Hematopoietic multipotent progenitor cell treated with erythropoietin and hydrocortisone succinate and interleukin-3 and kit ligand, for 4 days (in vitro differentiated cells): ENCODE data around the gene ANXA4.
"Not testable (repeated sequence)": the region's sequence is repeated elsewhere in the genome, so short reads cannot be mapped to it uniquely, and the experiment has no call there.

Source experiments
- DNase-seq: peaks from one replicate; pipeline ENCODE4 v3.0.0-alpha.2; 2015

ANXA4 gene

DNA sequence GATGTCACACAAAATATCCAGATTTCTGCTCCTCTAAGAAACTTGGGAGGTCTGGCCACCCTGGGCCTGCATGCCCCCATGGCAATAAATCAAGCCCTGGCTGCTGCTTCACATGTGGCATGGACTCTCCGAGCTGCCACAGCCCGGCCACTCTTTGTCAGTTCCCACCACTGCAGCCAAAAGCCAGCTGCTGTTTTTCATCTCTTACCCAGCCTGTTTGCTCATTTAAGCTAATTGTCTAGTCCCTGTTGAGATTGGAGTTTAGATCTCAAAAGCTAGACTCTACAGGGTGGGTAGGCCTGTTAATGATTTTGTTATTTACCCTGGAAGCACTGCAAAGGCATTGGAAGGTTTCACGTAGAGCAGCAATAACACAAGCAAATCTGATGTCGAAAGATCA lies 20.9 kb upstream of the ANXA4 start:
- no peak for DNase-seq

- DNase-seq, result no peak
These were observed 18.1 kb upstream of the ANXA4 start for GRCh38 chr2:69723791-69724190.

DNA sequence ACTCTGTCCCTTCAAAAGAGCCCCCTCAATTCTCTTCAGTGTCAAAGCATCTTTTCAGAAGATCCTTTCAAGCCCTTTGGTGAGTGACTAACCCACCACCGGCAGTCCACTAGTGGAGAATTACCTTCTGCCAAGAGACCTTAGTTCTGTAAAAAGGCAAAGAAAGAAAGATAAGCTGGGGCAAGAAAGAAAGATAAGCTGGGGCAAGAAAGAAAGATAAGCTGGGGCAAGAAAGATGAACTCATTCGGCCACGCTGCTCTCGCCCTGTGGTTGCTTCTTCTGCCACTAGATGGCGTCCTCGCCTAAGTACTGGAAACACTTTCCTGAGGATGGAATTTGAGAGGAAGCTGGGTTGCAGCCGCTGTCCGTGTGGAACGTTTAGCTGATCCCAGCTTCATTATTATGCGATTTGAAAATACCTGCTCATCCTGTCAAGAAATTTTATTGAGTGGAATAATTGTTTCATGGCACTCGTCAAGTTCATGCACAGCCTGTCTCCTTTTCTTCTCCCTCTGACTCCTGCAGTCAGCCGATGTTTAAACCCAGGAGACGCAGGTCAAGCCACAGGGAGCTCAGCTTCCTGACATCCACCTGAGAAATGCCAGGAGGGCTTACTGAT lies 17.3 kb upstream of the ANXA4 start:
- DNase-seq, result peak; percentile 92

GRCh38 chr2:69725706-69726360 lies 16.1 kb upstream of the ANXA4 start:
- no peak for DNase-seq

- no peak for DNase-seq
These were observed 12.7 kb upstream of the ANXA4 start for GRCh38 chr2:69729266-69729665.

GRCh38 chr2:69729781-69730180 lies 12.2 kb upstream of the ANXA4 start:
- DNase-seq, result no peak

DNA sequence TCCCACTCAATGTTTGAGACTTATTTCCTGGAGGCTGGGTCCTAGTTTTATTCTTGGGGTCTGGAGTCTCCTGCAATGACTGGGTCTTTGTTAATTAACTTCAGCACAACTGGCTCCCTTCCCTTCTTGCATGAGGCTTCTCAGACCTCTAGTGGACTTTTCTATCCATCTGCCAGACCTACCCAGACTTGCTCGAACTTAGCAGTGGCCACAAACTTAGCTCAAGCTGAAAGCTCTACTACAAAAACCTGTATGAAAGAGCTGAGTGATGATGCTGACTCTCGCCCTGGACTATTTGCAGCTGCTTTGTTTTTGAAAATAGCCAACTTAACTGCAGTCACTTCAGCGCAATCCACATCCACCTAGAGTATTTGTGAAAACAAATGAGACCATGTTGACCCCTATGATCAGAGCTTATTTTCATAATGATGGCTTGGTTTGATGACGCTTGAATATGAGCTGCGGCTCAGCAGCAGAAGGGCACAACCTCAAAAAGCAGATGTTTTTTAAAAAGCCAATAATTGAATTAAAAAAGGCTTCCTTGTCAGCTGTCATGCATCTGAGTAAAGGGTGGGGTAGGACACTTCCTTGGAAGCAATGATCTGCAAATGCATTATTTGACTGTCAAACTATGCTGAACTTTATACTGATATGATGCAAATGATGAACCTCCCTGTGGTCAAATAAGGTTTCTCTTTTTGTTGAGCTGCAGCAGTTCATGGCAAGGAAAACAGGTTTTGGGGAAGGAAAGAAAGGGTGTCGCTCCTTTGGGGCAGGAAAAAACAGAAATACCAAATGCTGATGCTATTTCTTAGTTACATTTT lies 10.6 kb upstream of the ANXA4 start:
- DNase-seq, result no peak

GRCh38 chr2:69733342-69734034 lies 8.4 kb upstream of the ANXA4 start:
- no peak for DNase-seq

DNA sequence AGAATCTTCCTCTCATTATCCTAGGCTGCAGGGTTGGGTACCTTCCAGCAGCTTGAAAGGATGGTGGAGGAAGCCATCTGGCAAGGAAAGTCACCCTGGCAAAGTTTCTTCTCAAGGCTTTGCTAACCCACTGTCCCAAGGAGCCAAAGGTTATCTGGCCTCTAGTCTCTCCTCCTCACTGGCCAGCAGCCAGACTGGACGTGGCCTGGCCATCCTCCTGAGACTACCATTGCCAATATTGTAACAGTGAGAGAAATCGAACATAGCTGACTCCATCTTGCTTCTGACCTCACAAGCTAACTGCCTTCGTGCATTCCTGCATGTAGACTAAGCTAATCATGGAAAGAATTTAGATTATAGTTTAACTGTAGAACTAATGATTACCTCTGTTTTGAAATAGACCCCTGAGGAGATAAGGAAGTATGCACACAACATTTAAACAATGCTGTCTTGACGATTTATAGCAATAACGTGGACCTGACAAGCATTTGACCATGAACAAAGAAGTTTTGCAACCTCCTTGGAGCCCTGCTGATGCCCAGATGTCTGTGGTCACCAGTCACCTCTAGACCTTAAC lies 7.8 kb upstream of the ANXA4 start:
- no peak for DNase-seq

- no peak for DNase-seq
These were observed 6.9 kb upstream of the ANXA4 start for GRCh38 chr2:69734854-69735544.

GRCh38 chr2:69735686-69736085 lies 6.2 kb upstream of the ANXA4 start:
- DNase-seq, result no peak

DNA sequence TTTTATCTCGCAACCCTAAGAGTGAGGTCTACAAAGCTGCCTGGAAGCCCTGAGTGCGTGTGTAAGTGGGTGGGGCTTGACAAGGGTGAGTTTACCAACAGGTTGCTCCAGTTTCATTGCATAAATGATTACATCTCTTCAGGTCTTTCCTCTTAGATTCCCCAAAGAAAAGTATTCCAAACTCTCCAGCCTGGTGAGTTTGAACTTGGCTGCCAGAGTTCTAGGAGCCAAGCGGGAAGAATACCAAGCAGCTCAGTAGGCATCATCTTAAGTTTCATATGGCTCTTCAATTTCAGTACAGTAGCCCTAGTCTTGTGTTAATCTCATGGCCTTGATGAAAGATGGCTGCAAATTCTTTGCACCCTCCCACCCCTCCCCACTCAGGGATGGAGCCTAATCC lies 3.8 kb upstream of the ANXA4 start:
- not testable (repeated sequence) for DNase-seq

DNA sequence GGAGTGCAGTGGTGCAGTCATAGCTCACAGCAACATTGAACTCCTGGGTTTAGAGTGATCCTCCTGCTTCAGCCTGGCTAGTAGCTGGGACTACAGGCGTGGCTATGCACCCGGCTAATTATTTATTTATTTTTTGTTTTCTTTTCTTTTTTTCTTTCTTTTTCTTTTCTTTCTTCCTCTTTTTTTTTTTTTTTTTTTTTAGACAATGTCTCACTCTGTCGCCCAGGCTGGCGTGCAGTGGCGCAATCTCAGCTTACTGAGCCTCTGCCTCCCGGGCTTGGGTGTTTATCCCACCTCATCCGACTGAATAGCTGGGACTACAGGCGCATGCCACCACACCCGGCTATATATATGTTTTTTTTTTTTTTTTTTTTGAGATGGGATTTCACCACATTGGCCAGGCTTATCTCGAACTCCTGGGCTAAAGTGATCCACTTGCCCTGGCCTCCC lies 1.4 kb upstream of the ANXA4 start:
- DNase-seq, result no peak

DNA sequence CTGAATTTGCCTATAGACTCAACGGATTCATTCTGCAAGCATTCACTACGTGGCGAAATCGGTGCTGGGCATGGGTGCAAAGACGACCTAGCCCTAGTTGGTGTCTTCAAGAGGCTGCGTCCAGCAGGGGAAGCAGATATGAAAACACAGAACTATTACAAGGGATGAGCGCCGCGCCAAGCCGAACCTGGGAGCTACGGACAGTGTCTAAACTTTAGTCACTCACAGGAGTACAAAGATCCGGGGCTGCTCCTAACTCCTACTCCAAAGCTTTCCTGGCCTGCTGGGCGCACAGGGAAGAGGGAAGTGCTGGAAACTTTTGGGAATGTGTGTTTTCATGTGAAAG lies 732 bp upstream of the ANXA4 start:
- DNase-seq, result peak; percentile 84

DNA sequence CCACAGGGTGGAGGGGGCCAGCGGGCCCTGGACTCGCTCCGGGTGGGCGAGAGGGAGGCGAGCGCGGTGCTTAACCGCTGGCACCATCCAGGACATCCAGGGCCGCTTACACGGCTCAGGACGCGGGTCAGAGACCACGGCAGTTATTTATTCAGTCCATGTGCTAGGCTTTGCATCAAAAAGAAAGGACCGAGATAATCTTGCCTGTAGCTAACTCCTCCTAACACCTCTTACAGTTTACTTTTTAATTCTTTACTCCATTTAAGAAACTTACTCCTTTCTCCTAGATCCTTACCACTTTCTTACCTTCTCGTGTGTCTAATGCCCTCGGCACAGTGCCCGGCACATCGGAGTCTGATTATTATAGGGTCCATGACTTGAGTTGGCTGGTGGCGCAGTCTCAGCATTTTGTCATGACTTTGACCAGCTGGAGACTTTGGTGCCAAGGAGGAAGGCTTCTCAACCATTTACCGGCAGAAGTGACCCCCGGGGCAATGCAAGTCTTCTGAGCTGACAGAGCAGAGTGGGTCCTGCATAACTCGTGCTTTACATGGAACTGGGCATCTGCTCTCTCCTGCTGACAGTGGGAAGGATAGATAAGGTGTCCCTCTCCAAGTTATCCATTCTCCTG lies 503 bp downstream of the ANXA4 start:
- peak; percentile 46 for DNase-seq

- DNase-seq, result no peak
These were observed 1.9 kb downstream of the ANXA4 start for GRCh38 chr2:69743847-69744264.

DNA sequence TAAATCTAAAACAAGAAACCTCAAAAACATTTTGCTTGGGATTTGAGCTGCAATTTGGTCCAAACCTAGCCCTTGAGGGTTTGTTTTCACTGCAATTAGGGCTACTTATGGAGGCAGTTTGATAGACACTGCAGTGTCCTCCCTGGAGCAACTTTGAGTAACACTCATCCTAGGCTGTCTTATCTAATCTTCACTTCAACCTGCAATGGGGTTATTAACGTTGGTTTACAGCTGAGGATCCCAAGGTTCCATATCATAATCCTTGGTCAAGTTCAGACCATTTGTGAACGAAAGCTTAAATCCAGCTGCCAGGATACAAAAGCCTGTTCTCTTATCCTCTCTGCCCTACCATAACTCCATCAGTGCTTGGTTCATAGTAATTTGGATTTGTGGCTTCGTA lies 2.5 kb downstream of the ANXA4 start:
- DNase-seq, result peak; percentile 22

GRCh38 chr2:69745035-69745434 lies 3.1 kb downstream of the ANXA4 start:
- peak; percentile 29 for DNase-seq

DNA sequence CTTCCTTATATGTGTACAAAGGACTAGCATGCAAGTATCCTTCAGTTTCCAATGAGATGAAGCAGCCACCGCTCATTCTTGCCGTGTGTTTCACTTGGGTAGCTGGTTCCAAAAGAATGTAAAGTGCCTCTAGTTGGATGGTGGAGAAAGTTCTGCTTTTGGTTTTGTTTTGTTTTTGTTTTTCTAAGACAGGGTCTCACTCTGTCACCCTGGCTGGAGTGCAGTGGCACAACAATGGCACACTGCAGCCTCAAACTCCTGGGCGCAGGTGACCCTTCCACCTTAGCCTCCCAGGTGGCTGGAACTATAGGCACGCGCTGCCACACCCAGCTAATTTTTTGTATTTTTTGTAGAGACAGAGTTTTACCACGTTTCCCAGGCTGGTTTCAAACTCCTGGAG lies 8.3 kb downstream of the ANXA4 start:
- no peak for DNase-seq

DNA sequence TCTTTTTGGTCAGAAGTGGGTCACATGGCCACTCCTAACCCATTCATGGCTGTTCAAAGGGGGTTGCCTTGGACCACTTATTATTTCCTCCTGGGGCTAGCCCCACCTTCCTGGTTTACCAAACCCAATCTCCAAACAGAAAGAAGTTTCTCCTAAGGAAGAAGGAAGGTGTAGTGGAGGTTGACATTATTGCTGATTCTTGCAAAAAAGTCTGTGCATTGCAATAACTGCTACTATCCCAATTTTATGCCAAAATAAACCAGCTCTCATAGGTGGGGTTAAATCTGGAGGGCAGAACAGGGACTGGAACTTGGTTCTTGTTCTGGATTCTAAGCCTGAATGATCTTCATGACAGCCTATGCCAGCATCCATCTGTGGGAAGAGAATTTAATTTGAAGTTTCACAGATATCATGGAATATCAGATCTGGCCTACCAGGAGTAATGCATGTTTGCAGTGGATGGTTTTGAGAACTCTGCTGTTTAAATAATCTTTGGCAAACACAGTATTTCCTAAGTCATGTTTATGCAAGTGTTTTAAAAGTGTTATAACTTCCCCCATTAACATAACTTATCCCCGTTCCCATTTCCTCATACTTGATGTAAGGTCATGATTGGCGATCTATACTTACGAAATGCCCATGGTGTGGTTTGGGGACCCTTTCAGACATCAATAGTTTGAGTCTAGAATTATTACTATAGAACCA lies 11.9 kb downstream of the ANXA4 start:
- DNase-seq, result no peak

DNA sequence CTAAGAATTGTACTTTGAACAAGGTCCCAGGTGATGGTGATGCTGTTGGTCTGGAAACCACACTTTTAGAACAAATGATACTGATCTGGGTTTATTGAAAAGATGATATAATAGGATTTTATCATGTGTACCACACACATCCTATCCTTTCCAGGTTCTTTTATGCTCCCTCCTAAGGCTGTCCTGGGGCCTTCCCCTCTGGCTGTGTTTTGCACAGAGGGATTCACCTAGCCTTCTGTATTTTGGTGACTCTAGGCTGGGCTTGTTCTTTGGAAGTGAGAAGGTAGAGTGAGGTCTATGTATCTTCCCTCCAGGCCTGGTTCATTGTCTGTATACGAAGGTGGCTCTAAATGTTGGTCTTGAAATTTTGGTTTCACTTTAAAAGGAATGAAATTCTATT lies 12.7 kb downstream of the ANXA4 start:
- DNase-seq, result no peak
